Heart left ventricle (tissue), 16 donors: ENCODE measurements around the gene ADO. TPM values are rescaled to one million over a fixed set of nuclear protein-coding genes. Genes with fewer than 3 reads are reported as not detected.
A peak's percentile ranks its signal among the peaks of the same experiment; 100 is the strongest.

ENCODE experiments used
- ATAC-seq, 4 donors: fragments of 200-7000 bp; cut with Tn5 transposase; one replicate each; pipeline ENCODE4 v1.9.1; 2020 to 2022; ENCODE audit warnings: moderate library complexity in 4 of 4, mild to moderate bottlenecking in 3 of 4, moderate number of reproducible peaks in 1 of 4
- DNase-seq, 5 donors: peaks; one replicate each; pipeline ENCODE4 v3.0.0-alpha.2; 2020
- H3K27ac ChIP-seq, 12 donors: fragments of 200-600 bp; sonication (generic) in 4 of 12; one replicate each; pipeline versions ENCODE4 v1.5.0 to v1.8.0; 2016 to 2022; ENCODE audit warnings: mild to moderate bottlenecking in 2 of 12
- H3K27me3 ChIP-seq, 9 donors: fragments of 200-600 bp; sonication (generic) in 2 of 9; one replicate each; pipeline versions ENCODE4 v1.5.1 to v1.8.0; 2016 to 2022; ENCODE audit warnings: mild to moderate bottlenecking in 3 of 9
- H3K36me3 ChIP-seq, 9 donors: fragments of 200-600 bp; sonication (generic) in 2 of 9; one replicate each; pipeline versions ENCODE4 v1.5.0 to v1.8.0; 2018 to 2022; ENCODE audit warnings: mild to moderate bottlenecking in 2 of 9
- H3K4me1 ChIP-seq, 12 donors: fragments of 200-600 bp; sonication (generic) in 4 of 12; one replicate each; pipeline versions ENCODE4 v1.5.0 to v1.8.0; 2016 to 2022; ENCODE audit warnings: mild to moderate bottlenecking in 3 of 12
- H3K4me3 ChIP-seq, 12 donors: fragments of 200-600 bp; sonication (generic) in 4 of 12; one replicate each; pipeline versions ENCODE4 v1.5.0 to v1.8.0; 2017 to 2022; ENCODE audit warnings: mild to moderate bottlenecking in 9 of 12, moderate library complexity in 4 of 12
- H3K9me3 ChIP-seq, 12 donors: fragments of 200-600 bp; sonication (generic) in 4 of 12; one replicate each; pipeline versions ENCODE4 v1.5.0 to v1.8.0; 2016 to 2022; ENCODE audit warnings: mild to moderate bottlenecking in 1 of 12
- POLR2A ChIP-seq, 2 donors: fragments of 450-650 bp; IDR thresholded peaks; one replicate each; pipeline ENCODE4 v1.6.1; 2017; ENCODE audit warnings: antibody characterized with exemption in 2 of 2, mild to moderate bottlenecking in 2 of 2, moderate library complexity in 2 of 2
- WGBS, 4 donors: extraction: QIAGEN DNeasy Blood & Tissue Kit in 2 of 4; methylation state at CpG; one replicate each; pipeline versions ENCODE4 v1.1.5 to v1.1.7; 2013 to 2018; 5-methylcytosine and 5-hydroxymethylcytosine counted together
- intact Hi-C, 10 donors: fragments of 100-400 bp; cut with DNase I; formaldehyde crosslinking; loops; one replicate each; pipeline versions ENCODE4 v1.11.1 to v1.14.2; 2022
- long read RNA-seq, 3 donors: library from polyadenylated mRNA; unstranded; transcript quantifications; one replicate each; pipeline ENCODE4 v2.0.0, GENCODE V29; 2020 to 2021
- polyA plus RNA-seq, 2 donors: library from polyadenylated mRNA; stranded (reverse); fragments of 200-250 nt; gene quantifications; one replicate each; pipeline ENCODE4 v1.2.3, GENCODE V29; 2013
- total RNA-seq, 9 donors: library from RNA; depleted of rRNA in 2 of 9; stranded (reverse); fragments of >200 nt in 2 of 9; fragmentation: NEBNext Ultra II Directional in 3 of 9; extraction: Animal tissue kit (Norgen Biotek cat#: 25700) in 3 of 9; gene quantifications; one replicate each; pipeline versions ENCODE4 v1.1.0 to v1.2.4, GENCODE V29; 2016 to 2023
- TF ChIP-seq, protein P1 (sequence below), 12 donors: fragments of 200-600 bp; sonication (generic) in 4 of 12; IDR thresholded peaks; one replicate each; pipeline versions ENCODE4 v1.5.0 to v1.8.0; 2018 to 2022; ENCODE audit warnings: antibody characterized with exemption in 12 of 12, mild to moderate bottlenecking in 5 of 12
- donor health status: ischemic (EF 13 %, LVEDD 7.1; RV severe dilation, severe dysfunction).
- donor health status: healthy with polysubstance abuse.
- donor health status: DM: no; HTN: yes; CAD: no.
- donor health status: DM: no; HTN: no; CAD: no.
- donor health status: ischemic (EF 25% LVEDD 6.9; RV normal size, moderate dysfunction).
- donor health status: ischemic (EF 25% LVEDD 5.7; RV mildly dilated, moderate dysfunction).
- donor health status: healthy.
- donor health status: DM: yes; HTN: yes; CAD: no.
- donor health status: ischemic (EF 35%, LVEDD 5.7; RV mildly dilated, moderate dysfunction).
- donor health status: nonischemic (EF 11% LVEDD 7.7; RV severe dilation, severe dysfunction).
- donor health status: DM: yes; HTN: yes; CAD: no.
- donor health status: PGD.
- donor health status: ischemic (EF 29% LVEDD 5.4; RV normal size, mild dysfunction).
- donor health status: nonischemic (EF 23%, LVEDD 6.1; RV moderate dilation, normal function).

Gene ADO
- total RNA-seq (10 to 100 TPM; 18.3 to 35.5 (median 19.7) TPM), polyA plus RNA-seq (10 to 100 TPM in 1 of 2 donors, 1 to 10 TPM in 1; 7.6 to 24.6 TPM)
- long read RNA-seq, donor 1, transcript ADO-201 (1 exons, 3,627 nt) = major isoform, 22 of 22 reads
- long read RNA-seq, donor 1, partial matches to known transcripts = 0 of 22 reads
- long read RNA-seq, donor 1, other reads (novel, unspliced or antisense) = 0 of 22 reads
- long read RNA-seq, donor 2, transcript ADO-201 (1 exons, 3,627 nt) = major isoform, 10 of 10 reads
- long read RNA-seq, donor 2, partial matches to known transcripts = 0 of 10 reads
- long read RNA-seq, donor 2, other reads (novel, unspliced or antisense) = 0 of 10 reads
- long read RNA-seq, donor 3, transcript ADO-201 (1 exons, 3,627 nt) = major isoform, 26 of 26 reads
- long read RNA-seq, donor 3, partial matches to known transcripts = 0 of 26 reads
- long read RNA-seq, donor 3, other reads (novel, unspliced or antisense) = 0 of 26 reads

DNA sequence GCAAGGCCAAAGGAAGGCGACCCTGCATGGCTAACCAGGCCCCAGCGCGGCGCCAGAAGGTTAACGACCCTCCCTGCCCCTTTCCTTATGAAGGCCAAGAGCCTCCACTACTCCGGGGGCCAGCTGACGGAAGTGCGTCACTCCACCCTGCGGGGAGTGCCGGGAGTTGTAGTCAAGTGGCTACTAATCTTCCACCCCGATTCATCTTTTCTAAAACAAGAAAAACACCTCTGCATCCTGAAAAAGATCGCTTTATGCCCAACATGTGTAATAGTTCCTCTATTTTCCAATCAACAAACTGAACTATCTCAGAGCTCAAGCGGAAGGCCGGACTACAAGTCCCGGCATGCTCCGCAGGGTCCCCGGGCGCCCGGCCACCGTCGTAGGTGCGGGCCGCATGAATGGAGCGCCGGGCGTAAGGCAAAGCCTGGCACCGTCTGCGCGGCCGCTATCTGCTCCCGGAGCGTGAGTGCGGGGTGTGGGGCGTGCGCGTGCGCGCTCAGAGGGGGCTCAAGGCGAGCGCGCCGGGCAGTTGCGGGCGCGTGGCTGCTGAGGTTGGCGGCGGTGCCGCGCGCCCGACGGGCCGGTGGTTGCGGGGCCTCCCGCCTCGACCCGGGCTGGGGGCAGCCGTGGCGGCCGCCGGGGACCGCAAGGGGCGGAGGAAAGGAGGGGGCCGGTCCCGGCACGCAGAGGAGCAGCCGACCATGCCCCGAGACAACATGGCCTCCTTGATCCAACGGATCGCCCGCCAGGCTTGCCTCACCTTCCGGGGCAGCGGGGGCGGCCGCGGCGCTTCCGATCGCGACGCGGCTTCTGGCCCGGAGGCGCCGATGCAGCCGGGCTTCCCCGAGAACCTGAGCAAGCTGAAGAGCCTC, at the start of gene ADO:
Gene ADO (plus strand): TSS at position 365 of the 875 bp plus-strand sequence. CDS start 340 bp downstream, at position 705.
- peak; percentile 86 to 93 (median 88) for DNase-seq
- intact Hi-C loops = loop anchor here in 5 of 10 donors (2.0 to 10.0 kb wide), 3 partner anchors 42 to 170 kb away; no protein-coding TSS in a partner anchor
- Histone ChIP-seq H3K9me3 (no peaks in the 10 kb centered on the region), H3K27ac (peak within 1 kb of the TSS; percentile 92 to 99 (median 96)), H3K4me1 (peaks cover 0 to 48% (median 30%) of the 10 kb centered on the region in 12 donors), H3K4me3 (peak within 1 kb of the TSS; percentile 65 to 93 (median 80)), H3K27me3 (no peaks in the 10 kb centered on the region), H3K36me3 (peaks cover 0 to 24% (median 5%) of the 10 kb centered on the region in 9 donors)
- peak; percentile 94 to 97 (median 95) for ATAC-seq
- WGBS, 4 donors = 0% methylated on average over 27 to 87 of the region's 87 CpGs
- TF ChIP-seq, protein P1, sequence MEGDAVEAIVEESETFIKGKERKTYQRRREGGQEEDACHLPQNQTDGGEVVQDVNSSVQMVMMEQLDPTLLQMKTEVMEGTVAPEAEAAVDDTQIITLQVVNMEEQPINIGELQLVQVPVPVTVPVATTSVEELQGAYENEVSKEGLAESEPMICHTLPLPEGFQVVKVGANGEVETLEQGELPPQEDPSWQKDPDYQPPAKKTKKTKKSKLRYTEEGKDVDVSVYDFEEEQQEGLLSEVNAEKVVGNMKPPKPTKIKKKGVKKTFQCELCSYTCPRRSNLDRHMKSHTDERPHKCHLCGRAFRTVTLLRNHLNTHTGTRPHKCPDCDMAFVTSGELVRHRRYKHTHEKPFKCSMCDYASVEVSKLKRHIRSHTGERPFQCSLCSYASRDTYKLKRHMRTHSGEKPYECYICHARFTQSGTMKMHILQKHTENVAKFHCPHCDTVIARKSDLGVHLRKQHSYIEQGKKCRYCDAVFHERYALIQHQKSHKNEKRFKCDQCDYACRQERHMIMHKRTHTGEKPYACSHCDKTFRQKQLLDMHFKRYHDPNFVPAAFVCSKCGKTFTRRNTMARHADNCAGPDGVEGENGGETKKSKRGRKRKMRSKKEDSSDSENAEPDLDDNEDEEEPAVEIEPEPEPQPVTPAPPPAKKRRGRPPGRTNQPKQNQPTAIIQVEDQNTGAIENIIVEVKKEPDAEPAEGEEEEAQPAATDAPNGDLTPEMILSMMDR (IDR thresholded peaks at IDR 0.05) = no peak
- TF ChIP-seq POLR2A (IDR thresholded peaks at IDR 0.05) = peak in 1 of 2 donors; percentile 47

DNA sequence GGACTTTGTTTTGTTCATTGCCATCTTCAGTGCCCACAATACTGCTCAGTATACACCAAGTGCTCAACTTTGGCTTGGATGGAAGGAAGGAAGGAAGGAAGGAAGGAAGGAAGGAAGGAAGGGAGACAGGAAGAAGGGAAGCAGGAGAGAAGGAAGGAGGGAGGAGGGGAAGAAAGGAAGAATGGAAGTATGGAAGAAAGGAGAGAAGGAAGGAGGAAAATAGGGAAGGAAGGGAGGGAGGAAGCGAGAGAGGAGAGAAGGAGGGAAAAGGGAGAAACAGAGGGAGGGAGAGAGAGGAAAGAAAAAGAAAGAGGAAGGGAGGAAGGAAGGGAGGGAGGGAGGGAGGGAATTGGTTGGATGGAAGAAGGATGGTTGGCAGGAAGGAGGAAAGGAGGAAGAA, 49.6 kb upstream of the ADO start:
- intact Hi-C loops = no loop called here
- Histone ChIP-seq H3K4me1 (peaks cover 0 to 8% (median 1%) of the 10 kb centered on the region in 12 donors), H3K9me3 (no peaks in the 10 kb centered on the region), H3K4me3 (no peak overlapping the region), H3K27ac (no peak overlapping the region), H3K27me3 (no peaks in the 10 kb centered on the region), H3K36me3 (no peaks in the 10 kb centered on the region)
- 97 to 100% (median 99%) methylated on average over 1 of the region's 1 CpG for WGBS, 4 donors
- ATAC-seq (no peak), DNase-seq (no peak)
- TF ChIP-seq, protein P1 (IDR thresholded peaks at IDR 0.05) = no peak
- no peak for TF ChIP-seq POLR2A (IDR thresholded peaks at IDR 0.05)

DNA sequence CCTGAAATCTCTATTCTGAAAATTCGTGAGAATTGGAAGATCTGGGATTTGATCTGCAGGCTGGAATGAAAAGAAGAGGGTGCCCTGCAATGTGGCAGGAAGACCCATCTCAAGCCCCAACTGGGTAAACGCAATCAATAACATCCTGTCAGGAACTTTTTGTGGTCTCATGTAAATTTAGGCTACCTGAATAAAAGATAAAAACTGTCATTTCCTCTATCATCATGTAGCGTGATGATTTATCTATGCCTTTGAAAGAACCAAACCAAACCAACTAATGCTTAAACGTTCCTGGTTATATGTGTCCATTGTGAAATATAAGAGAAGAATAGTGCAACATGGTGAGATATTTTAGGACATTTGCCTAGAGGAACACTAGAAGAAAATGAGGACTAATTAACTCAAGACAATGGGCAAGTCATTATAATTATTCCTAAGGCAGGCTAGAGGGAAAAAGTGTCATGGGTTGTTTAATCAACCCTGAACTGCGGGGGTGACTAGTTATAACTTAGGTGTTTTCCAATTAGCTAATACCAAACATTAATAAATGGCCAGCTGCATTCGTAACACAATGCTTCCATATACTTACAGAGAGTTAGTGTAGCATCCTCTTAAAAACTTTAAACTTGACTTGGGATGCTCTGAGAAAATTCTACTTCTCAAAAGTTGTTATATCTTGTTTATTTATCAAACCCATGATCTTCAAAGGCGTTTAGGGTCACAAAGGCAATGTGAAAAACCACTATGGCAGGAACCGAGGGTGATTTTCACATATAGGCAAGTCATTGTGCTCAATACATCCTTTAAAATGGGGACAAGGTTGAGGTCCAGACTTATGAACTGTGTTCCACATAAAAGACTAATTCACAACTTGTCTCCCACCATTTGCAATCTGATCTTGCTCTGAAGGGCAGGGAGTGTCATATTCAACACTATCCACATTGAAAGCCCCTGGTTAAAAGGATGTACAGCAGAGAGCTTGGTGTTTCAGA, 48.6 kb upstream of the ADO start:
- H3K4me1 ChIP-seq = peaks cover 0 to 17% (median 4%) of the 10 kb centered on the region in 12 donors
- H3K36me3 ChIP-seq = no peaks in the 10 kb centered on the region
- H3K27ac ChIP-seq = no peak overlapping the region
- no peak for ATAC-seq
- H3K27me3 ChIP-seq = no peaks in the 10 kb centered on the region
- WGBS, 4 donors = 79 to 85% (median 82%) methylated on average over 8 of the region's 8 CpGs
- H3K4me3 ChIP-seq = no peak overlapping the region
- intact Hi-C loops = no loop called here
- DNase-seq = no peak
- TF ChIP-seq, protein P1 (IDR thresholded peaks at IDR 0.05) = no peak
- TF ChIP-seq POLR2A (IDR thresholded peaks at IDR 0.05) = no peak
- H3K9me3 ChIP-seq = no peaks in the 10 kb centered on the region
